ENCODE measurements around the gene AVP.
"Not testable (repeated sequence)": the region's sequence is repeated elsewhere in the genome, so short reads cannot be mapped to it uniquely, and the experiment has no call there.

Gene AVP

GRCh38 chr20:3082306-3082951, 2.1 kb downstream of the AVP start:
- Mint-ChIP-seq H3K4me1 (no peaks in the 10 kb centered on the region), H3K27ac (no peak overlapping the region), H3K9me3 (peaks cover 11% of the 10 kb centered on the region), H3K4me3 (peak overlapping the region; percentile 65), H3K27me3 (ENCODE audit: low read depth, poor library complexity) (peaks cover 81% of the 10 kb centered on the region), H3K36me3 (ENCODE audit: low read depth) (no peaks in the 10 kb centered on the region)
- TF ChIP-seq, protein P1, sequence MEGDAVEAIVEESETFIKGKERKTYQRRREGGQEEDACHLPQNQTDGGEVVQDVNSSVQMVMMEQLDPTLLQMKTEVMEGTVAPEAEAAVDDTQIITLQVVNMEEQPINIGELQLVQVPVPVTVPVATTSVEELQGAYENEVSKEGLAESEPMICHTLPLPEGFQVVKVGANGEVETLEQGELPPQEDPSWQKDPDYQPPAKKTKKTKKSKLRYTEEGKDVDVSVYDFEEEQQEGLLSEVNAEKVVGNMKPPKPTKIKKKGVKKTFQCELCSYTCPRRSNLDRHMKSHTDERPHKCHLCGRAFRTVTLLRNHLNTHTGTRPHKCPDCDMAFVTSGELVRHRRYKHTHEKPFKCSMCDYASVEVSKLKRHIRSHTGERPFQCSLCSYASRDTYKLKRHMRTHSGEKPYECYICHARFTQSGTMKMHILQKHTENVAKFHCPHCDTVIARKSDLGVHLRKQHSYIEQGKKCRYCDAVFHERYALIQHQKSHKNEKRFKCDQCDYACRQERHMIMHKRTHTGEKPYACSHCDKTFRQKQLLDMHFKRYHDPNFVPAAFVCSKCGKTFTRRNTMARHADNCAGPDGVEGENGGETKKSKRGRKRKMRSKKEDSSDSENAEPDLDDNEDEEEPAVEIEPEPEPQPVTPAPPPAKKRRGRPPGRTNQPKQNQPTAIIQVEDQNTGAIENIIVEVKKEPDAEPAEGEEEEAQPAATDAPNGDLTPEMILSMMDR (IDR thresholded peaks at IDR 0.05), result no peak
- peak; percentile 56 for DNase-seq

GRCh38 chr20:3081641-3082040, 2.9 kb downstream of the AVP start:
- Mint-ChIP-seq H3K9me3 (peaks cover 11% of the 10 kb centered on the region), H3K27me3 (ENCODE audit: low read depth, poor library complexity) (peaks cover 89% of the 10 kb centered on the region), H3K4me3 (peak overlapping the region; percentile 65), H3K36me3 (ENCODE audit: low read depth) (no peaks in the 10 kb centered on the region), H3K27ac (no peak overlapping the region), H3K4me1 (no peaks in the 10 kb centered on the region)
- TF ChIP-seq, protein P1 (IDR thresholded peaks at IDR 0.05), result no peak
- no peak for DNase-seq

DNA sequence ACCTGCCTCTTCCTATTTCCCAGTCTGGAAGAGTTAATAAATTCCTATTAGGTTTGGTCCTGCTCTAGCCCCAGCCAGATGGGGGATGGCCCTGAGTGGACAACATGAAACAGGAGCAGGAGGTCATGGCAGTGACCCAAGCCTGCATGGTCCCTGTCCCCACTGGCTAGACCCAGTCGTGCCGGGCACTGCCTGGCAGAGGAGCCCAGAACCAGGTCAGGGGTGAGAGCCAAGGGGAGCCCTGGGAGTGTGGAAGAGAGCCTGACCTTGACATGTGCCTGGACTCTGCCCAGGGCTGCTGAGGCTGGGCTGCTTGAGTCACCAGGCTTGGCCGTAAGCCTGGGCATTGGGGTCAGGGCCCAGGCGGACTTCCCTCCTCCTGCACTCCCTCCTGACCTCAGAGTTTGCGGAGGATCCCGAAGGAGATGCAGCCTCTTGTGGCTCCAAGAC, 3.6 kb downstream of the AVP start:
- no peak overlapping the region for H3K27ac Mint-ChIP-seq
- no peak for DNase-seq
- peaks cover 92% of the 10 kb centered on the region for H3K27me3 Mint-ChIP-seq (ENCODE audit: low read depth, poor library complexity)
- H3K36me3 Mint-ChIP-seq (ENCODE audit: low read depth), result no peaks in the 10 kb centered on the region
- H3K4me1 Mint-ChIP-seq, result no peaks in the 10 kb centered on the region
- H3K4me3 Mint-ChIP-seq, result no peak overlapping the region
- H3K9me3 Mint-ChIP-seq, result peaks cover 11% of the 10 kb centered on the region
- TF ChIP-seq, protein P1 (IDR thresholded peaks at IDR 0.05), result no peak

DNA sequence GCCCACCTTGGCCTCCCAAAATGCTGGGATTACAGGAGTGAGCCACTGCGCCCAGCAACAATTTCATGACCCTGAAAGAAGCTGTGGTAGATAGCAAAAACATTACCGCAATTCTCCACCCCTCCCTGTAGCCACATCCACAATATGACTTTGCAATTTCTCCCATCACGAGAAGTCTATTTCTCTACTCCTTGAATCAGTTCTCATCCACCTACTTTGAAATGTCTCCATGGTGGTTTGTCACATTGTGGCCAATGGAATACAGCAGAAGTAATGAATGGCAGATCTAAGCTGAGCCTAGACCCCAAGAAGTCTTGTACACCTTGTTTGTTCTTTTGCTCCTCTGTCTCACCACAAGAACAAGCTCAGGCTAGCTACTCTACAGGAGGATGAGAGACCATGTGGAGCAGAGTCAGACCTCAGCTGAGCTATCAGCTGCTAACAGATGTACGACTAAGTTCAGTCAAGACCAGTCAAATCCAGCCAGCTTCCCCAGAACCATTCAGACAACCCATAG, 6.8 kb downstream of the AVP start:
- Mint-ChIP-seq H3K27ac (no peak overlapping the region), H3K4me3 (no peak overlapping the region), H3K4me1 (peaks cover 6% of the 10 kb centered on the region), H3K9me3 (peaks cover 11% of the 10 kb centered on the region), H3K36me3 (ENCODE audit: low read depth) (no peaks in the 10 kb centered on the region), H3K27me3 (ENCODE audit: low read depth, poor library complexity) (peaks cover 97% of the 10 kb centered on the region)
- TF ChIP-seq, protein P1 (IDR thresholded peaks at IDR 0.05), result no peak
- no peak for DNase-seq

GRCh38 chr20:3075315-3075714, 9.2 kb downstream of the AVP start:
- H3K27me3 Mint-ChIP-seq (ENCODE audit: low read depth, poor library complexity), result peaks cover 98% of the 10 kb centered on the region
- H3K4me1 Mint-ChIP-seq, result peaks cover 16% of the 10 kb centered on the region
- peaks cover 11% of the 10 kb centered on the region for H3K9me3 Mint-ChIP-seq
- H3K27ac Mint-ChIP-seq; DNase-seq; H3K4me3 Mint-ChIP-seq; H3K36me3 Mint-ChIP-seq (ENCODE audit: low read depth): not testable (repeated sequence)

DNA sequence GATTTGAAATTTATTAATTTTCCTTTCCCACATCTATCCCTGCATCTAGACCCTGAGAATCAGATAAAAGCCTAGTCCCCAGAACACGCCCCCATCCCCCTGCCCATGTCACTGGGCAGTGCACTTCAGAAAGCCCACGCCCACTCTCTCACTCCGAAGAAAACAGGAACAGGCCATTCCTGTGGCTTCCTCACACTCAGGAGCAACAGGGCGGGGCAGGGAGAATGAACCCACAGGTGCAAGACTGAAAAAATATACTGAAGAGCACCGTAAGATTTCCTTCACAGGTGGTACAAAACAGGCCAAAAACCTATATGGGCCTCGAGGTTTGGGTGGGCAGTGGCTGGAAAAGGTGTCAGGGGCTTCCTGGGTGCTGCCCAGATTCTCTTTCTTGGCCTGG, 9.7 kb downstream of the AVP start:
- no peaks in the 10 kb centered on the region for H3K36me3 Mint-ChIP-seq (ENCODE audit: low read depth)
- H3K4me3 Mint-ChIP-seq, result no peak overlapping the region
- peaks cover 11% of the 10 kb centered on the region for H3K9me3 Mint-ChIP-seq
- DNase-seq, result no peak
- H3K4me1 Mint-ChIP-seq, result peaks cover 16% of the 10 kb centered on the region
- H3K27ac Mint-ChIP-seq, result no peak overlapping the region
- H3K27me3 Mint-ChIP-seq (ENCODE audit: low read depth, poor library complexity), result peaks cover 97% of the 10 kb centered on the region
- TF ChIP-seq, protein P1 (IDR thresholded peaks at IDR 0.05), result no peak

DNA sequence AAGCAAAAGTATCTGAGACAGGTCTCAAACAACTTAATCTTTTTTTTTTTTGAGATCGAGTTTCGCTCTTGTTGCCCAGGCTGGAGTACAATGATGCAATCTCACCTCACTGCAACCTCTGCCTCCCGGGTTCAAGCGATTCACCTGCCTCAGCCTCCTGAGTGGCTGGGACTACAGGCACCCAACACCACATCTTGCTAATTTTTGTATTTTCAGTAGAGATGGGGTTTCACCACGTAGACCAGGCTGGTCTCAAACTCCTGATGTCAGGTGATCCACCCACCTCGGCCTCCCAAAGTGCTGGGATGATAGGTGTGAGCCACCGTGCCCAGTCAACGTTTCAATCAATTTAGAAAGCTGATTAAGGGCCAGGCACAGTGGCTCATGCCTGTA, 11.3 kb downstream of the AVP start:
- Mint-ChIP-seq H3K27me3 (ENCODE audit: low read depth, poor library complexity) (peaks cover 90% of the 10 kb centered on the region), H3K4me1 (peaks cover 16% of the 10 kb centered on the region)
- not testable (repeated sequence) for H3K9me3 Mint-ChIP-seq; H3K36me3 Mint-ChIP-seq (ENCODE audit: low read depth); DNase-seq; H3K4me3 Mint-ChIP-seq; H3K27ac Mint-ChIP-seq

Measured in nephron progenitor cell (in vitro differentiated cells).